ENCODE data around the gene RAVER2. TPM values are rescaled to one million over a fixed set of nuclear protein-coding genes. Genes with fewer than 3 reads are reported as not detected.

RAVER2 gene
- total RNA-seq, 1 experiment from 2014 or later = 13.3 TPM

DNA sequence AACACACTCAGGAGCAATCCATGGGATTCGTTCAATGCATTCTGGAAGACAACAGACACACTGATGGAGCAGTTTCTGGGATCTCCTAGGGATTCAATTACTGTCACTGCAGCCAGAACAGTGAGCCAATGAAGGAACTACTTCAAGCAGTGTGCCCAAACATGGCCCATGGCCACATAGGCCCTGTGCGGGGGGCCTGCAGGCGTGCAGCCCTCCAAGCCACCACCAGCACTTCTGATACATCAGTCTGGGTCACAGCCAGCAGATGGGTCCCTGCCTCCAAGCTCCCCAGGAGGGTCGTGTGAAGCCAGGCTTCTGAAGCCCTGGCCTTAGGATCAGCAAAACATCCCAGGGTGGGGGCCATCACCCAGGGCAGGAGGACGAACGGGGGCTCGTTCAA lies 99.3 kb downstream of the RAVER2 start:
- H3K14ac ChIP-seq (ENCODE audit: insufficient read depth, low read length) = no peak overlapping the region
- H3K36me3 Mint-ChIP-seq (ENCODE audit: insufficient read depth in 1 of 3, low read depth in 3 of 3) = peaks cover 8 to 21% (median 11%) of the 10 kb centered on the region in 3 experiments; a peak in 5 of 7 replicates
- H2AFZ ChIP-seq (ENCODE audit: low read length) = no peak overlapping the region
- no peaks in the 10 kb centered on the region for H3K9me3 Mint-ChIP-seq
- no CpG with 5 or more reads among the region's 7 CpGs for WGBS (ENCODE audit: extremely low coverage, insufficient read length, low lambda C conversion rate)
- no peaks in the 10 kb centered on the region for H3K27me3 Mint-ChIP-seq (ENCODE audit: low read depth)
- TF ChIP-seq, protein P1, sequence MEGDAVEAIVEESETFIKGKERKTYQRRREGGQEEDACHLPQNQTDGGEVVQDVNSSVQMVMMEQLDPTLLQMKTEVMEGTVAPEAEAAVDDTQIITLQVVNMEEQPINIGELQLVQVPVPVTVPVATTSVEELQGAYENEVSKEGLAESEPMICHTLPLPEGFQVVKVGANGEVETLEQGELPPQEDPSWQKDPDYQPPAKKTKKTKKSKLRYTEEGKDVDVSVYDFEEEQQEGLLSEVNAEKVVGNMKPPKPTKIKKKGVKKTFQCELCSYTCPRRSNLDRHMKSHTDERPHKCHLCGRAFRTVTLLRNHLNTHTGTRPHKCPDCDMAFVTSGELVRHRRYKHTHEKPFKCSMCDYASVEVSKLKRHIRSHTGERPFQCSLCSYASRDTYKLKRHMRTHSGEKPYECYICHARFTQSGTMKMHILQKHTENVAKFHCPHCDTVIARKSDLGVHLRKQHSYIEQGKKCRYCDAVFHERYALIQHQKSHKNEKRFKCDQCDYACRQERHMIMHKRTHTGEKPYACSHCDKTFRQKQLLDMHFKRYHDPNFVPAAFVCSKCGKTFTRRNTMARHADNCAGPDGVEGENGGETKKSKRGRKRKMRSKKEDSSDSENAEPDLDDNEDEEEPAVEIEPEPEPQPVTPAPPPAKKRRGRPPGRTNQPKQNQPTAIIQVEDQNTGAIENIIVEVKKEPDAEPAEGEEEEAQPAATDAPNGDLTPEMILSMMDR (conservative IDR thresholded peaks at IDR 0.05) = no peak
- no peak overlapping the region for H2BK20ac ChIP-seq (ENCODE audit: low read depth, low read length, poor library complexity, severe bottlenecking)
- H3K18ac ChIP-seq (ENCODE audit: insufficient read length, low read depth, low read length) = no peak overlapping the region
- H3K4me2 ChIP-seq (ENCODE audit: insufficient read depth, insufficient read length, low read length) = no peak overlapping the region
- H3K4me1 ChIP-seq (ENCODE audit: insufficient read depth, low read length) = no peaks in the 10 kb centered on the region
- DNase-seq = no peak
- no peaks in the 10 kb centered on the region for H3K23me2 ChIP-seq (ENCODE audit: insufficient read length, low read depth, low read length, poor library complexity, severe bottlenecking)
- no peaks in the 10 kb centered on the region for H3K79me2 ChIP-seq (ENCODE audit: insufficient read depth, low read length)
- no peak overlapping the region for H2BK15ac ChIP-seq (ENCODE audit: low read depth, low read length)
- no peaks in the 10 kb centered on the region for H3K9me3 ChIP-seq (ENCODE audit: control insufficient read depth, low read depth, low read length)
- no peak overlapping the region for H4K5ac ChIP-seq (ENCODE audit: insufficient read length, low read depth, low read length)
- H3K4ac ChIP-seq (ENCODE audit: low read depth, low read length) = no peak overlapping the region
- no peak overlapping the region for H4K8ac ChIP-seq (replicated peaks; ENCODE audit: insufficient read length, low read depth, low read length)
- H3K27ac Mint-ChIP-seq = peak overlapping the region in 1 of 3 experiments; percentile 41; a peak in 1 of 7 replicates
- no peak overlapping the region for H3T11ph ChIP-seq (ENCODE audit: low read length)
- no peak overlapping the region for H3K56ac ChIP-seq (ENCODE audit: insufficient read length, low read depth, low read length)
- H3K9ac ChIP-seq (ENCODE audit: extremely low read depth, insufficient read length, low read length) = no peak overlapping the region
- peaks cover 4 to 5% of the 10 kb centered on the region in 2 experiments; a peak in 2 of 4 replicates for H3K4me1 Mint-ChIP-seq
- H3K4me3 Mint-ChIP-seq = no peak overlapping the region
- H3K79me1 ChIP-seq (ENCODE audit: insufficient read depth, low read depth, low read length, poor library complexity, severe bottlenecking) = no peaks in the 10 kb centered on the region
- no peak overlapping the region for H2BK5ac ChIP-seq (ENCODE audit: insufficient read length, low read length)
- H4K20me1 ChIP-seq (ENCODE audit: control insufficient read depth, insufficient read depth, insufficient read length) = no peaks in the 10 kb centered on the region
- no peak overlapping the region for H4K91ac ChIP-seq (ENCODE audit: insufficient read length, low read depth, low read length)
- no peak overlapping the region for H2BK12ac ChIP-seq (ENCODE audit: insufficient read length, low read depth, low read length)
- H3K27ac ChIP-seq (ENCODE audit: insufficient read length, low read depth, low read length) = no peak overlapping the region
- no peak overlapping the region for H2AK5ac ChIP-seq (ENCODE audit: insufficient read length, low read length)
- no peaks in the 10 kb centered on the region for H3K27me3 ChIP-seq (ENCODE audit: insufficient read depth, low read length)
- no peak overlapping the region for H2BK120ac ChIP-seq (ENCODE audit: low read depth, low read length, poor library complexity, severe bottlenecking)
- H3K23ac ChIP-seq (ENCODE audit: insufficient read length, low read depth, low read length) = no peak overlapping the region

Measured in H9 (cell line).